HEK293 (cell line): ENCODE data around the gene PHKA2.

Experiments
- BCL11A ChIP-seq: fragments of 450-650 bp; formaldehyde crosslinking; IDR thresholded peaks from 2 replicates; pipeline ENCODE4 v1.5.1; 2016; ENCODE audit warnings: low read depth, missing biosample characterization, missing genetic modification characterization
- BCL6B ChIP-seq: fragments of 450-650 bp; formaldehyde crosslinking; IDR thresholded peaks from 2 replicates; pipeline ENCODE4 v1.5.1; 2017; ENCODE audit warnings: missing biosample characterization, missing genetic modification characterization
- CTCF ChIP-seq: fragments of 450-650 bp; formaldehyde crosslinking; IDR thresholded peaks from 2 replicates; pipeline ENCODE4 v1.5.1; 2016; ENCODE audit warnings: missing biosample characterization, missing genetic modification characterization
- GLIS2 ChIP-seq: fragments of 450-650 bp; formaldehyde crosslinking; IDR thresholded peaks from 2 replicates; pipeline ENCODE4 v1.5.1; 2016; ENCODE audit warnings: missing biosample characterization, missing genetic modification characterization
- HOXA7 ChIP-seq: sonication (generic); formaldehyde crosslinking; IDR thresholded peaks from 2 replicates; pipeline ENCODE4 v1.8.1; 2022; ENCODE audit warnings: missing genetic modification reagents, borderline replicate concordance
- KLF1 ChIP-seq: fragments of 450-650 bp; formaldehyde crosslinking; IDR thresholded peaks from 2 replicates; pipeline ENCODE4 v1.5.1; 2016; ENCODE audit warnings: missing biosample characterization, missing genetic modification characterization
- PRDM6 ChIP-seq: fragments of 450-650 bp; formaldehyde crosslinking; IDR thresholded peaks from 2 replicates; pipeline ENCODE4 v1.5.1; 2017; ENCODE audit warnings: missing biosample characterization, missing genetic modification characterization
- SP3 ChIP-seq: fragments of 450-650 bp; formaldehyde crosslinking; IDR thresholded peaks from 2 replicates; pipeline ENCODE4 v1.5.1; 2016; ENCODE audit warnings: missing biosample characterization, missing genetic modification characterization
- YY2 ChIP-seq: fragments of 450-650 bp; formaldehyde crosslinking; IDR thresholded peaks from 2 replicates; pipeline ENCODE4 v1.5.1; 2016; ENCODE audit warnings: missing biosample characterization, missing genetic modification characterization
- ZBTB11 ChIP-seq: fragments of 450-650 bp; formaldehyde crosslinking; conservative IDR thresholded peaks from 2 replicates; pipeline ENCODE4 v1.5.1; 2016; ENCODE audit warnings: low read depth, missing biosample characterization, missing genetic modification characterization
- ZBTB44 ChIP-seq: fragments of 450-650 bp; IDR thresholded peaks from 2 replicates; pipeline ENCODE4 v1.5.1; 2018; ENCODE audit warnings: missing biosample characterization, mild to moderate bottlenecking, missing genetic modification characterization
- ZFHX2 ChIP-seq: fragments of 450-650 bp; formaldehyde crosslinking; conservative IDR thresholded peaks from 2 replicates; pipeline ENCODE4 v1.5.1; 2016; ENCODE audit warnings: missing biosample characterization, missing genetic modification characterization
- ZNF10 ChIP-seq: fragments of 450-650 bp; formaldehyde crosslinking; IDR thresholded peaks from 2 replicates; pipeline ENCODE4 v1.5.1; 2017; ENCODE audit warnings: missing biosample characterization, missing genetic modification characterization
- ZNF133 ChIP-seq: fragments of 450-650 bp; formaldehyde crosslinking; IDR thresholded peaks from 2 replicates; pipeline ENCODE4 v1.5.1; 2016; ENCODE audit warnings: missing biosample characterization, missing genetic modification characterization
- ZNF24 ChIP-seq: fragments of 450-650 bp; formaldehyde crosslinking; IDR thresholded peaks from 2 replicates; pipeline ENCODE4 v1.5.1; 2016; ENCODE audit warnings: missing biosample characterization, missing genetic modification characterization
- ZNF280D ChIP-seq: fragments of 450-650 bp; formaldehyde crosslinking; IDR thresholded peaks from 2 replicates; pipeline ENCODE4 v1.5.1; 2016; ENCODE audit warnings: missing biosample characterization, missing genetic modification characterization
- ZNF513 ChIP-seq: fragments of 450-650 bp; IDR thresholded peaks from 2 replicates; pipeline ENCODE4 v1.5.1; 2018; ENCODE audit warnings: missing biosample characterization, missing genetic modification characterization
- ZNF529 ChIP-seq: fragments of 450-650 bp; formaldehyde crosslinking; IDR thresholded peaks from 2 replicates; pipeline ENCODE4 v1.5.1; 2017; ENCODE audit warnings: missing genetic modification characterization, missing biosample characterization; ENCODE audit not compliant: insufficient replicate concordance
- ZNF560 ChIP-seq: fragments of 450-650 bp; formaldehyde crosslinking; IDR thresholded peaks from 2 replicates; pipeline ENCODE4 v1.5.1; 2017; ENCODE audit warnings: missing biosample characterization, missing genetic modification characterization, borderline replicate concordance
- ZNF664 ChIP-seq: fragments of 450-650 bp; formaldehyde crosslinking; IDR thresholded peaks from 2 replicates; pipeline ENCODE4 v1.5.1; 2016; ENCODE audit warnings: missing biosample characterization, missing genetic modification characterization
- ZNF704 ChIP-seq: fragments of 450-650 bp; formaldehyde crosslinking; IDR thresholded peaks from 2 replicates; pipeline ENCODE4 v1.5.1; 2016; ENCODE audit warnings: missing biosample characterization, missing genetic modification characterization
- ZNF830 ChIP-seq: fragments of 450-650 bp; IDR thresholded peaks from 2 replicates; pipeline ENCODE4 v1.5.0; 2018; ENCODE audit warnings: missing biosample characterization, missing genetic modification characterization, low read depth, mild to moderate bottlenecking, moderate library complexity
- ZNF837 ChIP-seq: fragments of 450-650 bp; formaldehyde crosslinking; IDR thresholded peaks from 2 replicates; pipeline ENCODE4 v1.5.1; 2016; ENCODE audit warnings: missing biosample characterization, missing genetic modification characterization

PHKA2 gene

GRCh38 chrX:18984381-18985185 lies 669 bp upstream of the PHKA2 start (continued):
- no peak for TF ChIP-seq ZNF513 (tag by site-specific recombination)
- no peak for TF ChIP-seq BCL6B (tag by site-specific recombination)
- peak; percentile 94 for TF ChIP-seq GLIS2 (tag by site-specific recombination)
- TF ChIP-seq HOXA7 (CRISPR knock-in tag): no peak
- no peak for TF ChIP-seq ZNF10 (tag by site-specific recombination)
- no peak for TF ChIP-seq BCL11A (tag by site-specific recombination)
- no peak for TF ChIP-seq ZNF664 (tag by site-specific recombination)
- no peak for TF ChIP-seq ZNF830 (tag by site-specific recombination)
- no peak for TF ChIP-seq ZNF560 (tag by site-specific recombination)
- no peak for TF ChIP-seq ZBTB44
- no peak for TF ChIP-seq ZNF133 (tag by site-specific recombination)
- peak; percentile 93 for TF ChIP-seq SP3 (tag by site-specific recombination)
- peak; percentile 69 for TF ChIP-seq ZFHX2 (tag by site-specific recombination)
- TF ChIP-seq ZNF704 (tag by site-specific recombination): no peak
- peak; percentile 81 for TF ChIP-seq CTCF (tag by site-specific recombination)
- TF ChIP-seq ZNF280D (tag by site-specific recombination): no peak
- TF ChIP-seq ZBTB11 (tag by site-specific recombination): peak; percentile 99
- TF ChIP-seq ZNF529 (tag by site-specific recombination): no peak
- TF ChIP-seq KLF1 (tag by site-specific recombination): peak; percentile 86
- TF ChIP-seq PRDM6 (tag by site-specific recombination): no peak
- no peak for TF ChIP-seq YY2 (tag by site-specific recombination)
- no peak for TF ChIP-seq ZNF837
- peak; percentile 62 for TF ChIP-seq ZNF24
